Activated CD8-positive, alpha-beta memory T cell treated with anti-CD3 and anti-CD28 coated beads for 48 hours (primary cell): ENCODE results near the gene TNRC6B.
"Not testable (repeated sequence)": the region's sequence is repeated elsewhere in the genome, so short reads cannot be mapped to it uniquely, and the experiment has no call there.

ENCODE experiments used
- DNase-seq, 3 experiments: peaks; one replicate each; pipeline ENCODE4 v3.0.0-alpha.2; 2020; ENCODE audit warnings: low read depth in 2 of 3, low spot score in 2 of 3

Gene TNRC6B

GRCh38 chr22:40181323-40181722 lies 3.6 kb downstream of the TNRC6B start:
- no peak for DNase-seq

- no peak for DNase-seq
These were observed 4.6 kb downstream of the TNRC6B start for GRCh38 chr22:40182231-40182835.

- no peak for DNase-seq
These were observed 5.4 kb downstream of the TNRC6B start for GRCh38 chr22:40183029-40183581.

GRCh38 chr22:40183603-40184002 lies 5.9 kb downstream of the TNRC6B start:
- not testable (repeated sequence) for DNase-seq

- no peak for DNase-seq
These were observed 9.7 kb downstream of the TNRC6B start for GRCh38 chr22:40187389-40187788.

- DNase-seq: no peak
These were observed 12.3 kb downstream of the TNRC6B start for GRCh38 chr22:40189997-40190396.

GRCh38 chr22:40190501-40190900 lies 12.8 kb downstream of the TNRC6B start:
- DNase-seq: no peak

- no peak for DNase-seq
These were observed 16.0 kb downstream of the TNRC6B start for GRCh38 chr22:40193429-40194421.

- DNase-seq: no peak
These were observed 16.9 kb downstream of the TNRC6B start for GRCh38 chr22:40194656-40195055.

GRCh38 chr22:40196628-40197360 lies 19.1 kb downstream of the TNRC6B start:
- DNase-seq: no peak

- DNase-seq: not testable (repeated sequence)
These were observed 19.7 kb downstream of the TNRC6B start for GRCh38 chr22:40197421-40197820.

GRCh38 chr22:40198733-40199132 lies 21.0 kb downstream of the TNRC6B start:
- no peak for DNase-seq

GRCh38 chr22:40199223-40199622 lies 21.5 kb downstream of the TNRC6B start:
- DNase-seq: no peak

- no peak for DNase-seq
These were observed 22.1 kb downstream of the TNRC6B start for GRCh38 chr22:40199852-40200251.

- DNase-seq: no peak
These were observed 23.2 kb downstream of the TNRC6B start for GRCh38 chr22:40200795-40201530.

GRCh38 chr22:40202225-40202944 lies 24.7 kb downstream of the TNRC6B start:
- no peak for DNase-seq

- no peak for DNase-seq
These were observed 25.8 kb downstream of the TNRC6B start for GRCh38 chr22:40203572-40203971.

- no peak for DNase-seq
These were observed 26.8 kb downstream of the TNRC6B start for GRCh38 chr22:40204321-40205116.

GRCh38 chr22:40206561-40206960 lies 28.8 kb downstream of the TNRC6B start:
- no peak for DNase-seq
